Activated CD4-positive, alpha-beta T cell treated with anti-CD3 and anti-CD28 coated beads, Interleukin-2, amount 50 U/mL, for 48 hours (primary cell): ENCODE data around the gene LRRC8B.
A peak's percentile ranks its signal among the peaks of the same experiment; 100 is the strongest.
"Not testable (repeated sequence)": the region's sequence is repeated elsewhere in the genome, so short reads cannot be mapped to it uniquely, and the experiment has no call there.

Experiments used
- DNase-seq, 2 experiments: peaks; one replicate each; pipeline ENCODE4 v3.0.0-alpha.2; 2020

Gene LRRC8B

GRCh38 chr1:89609781-89610456 is 85.3 kb downstream of the LRRC8B start:
- DNase-seq, result peak; percentile 61 to 73

DNA sequence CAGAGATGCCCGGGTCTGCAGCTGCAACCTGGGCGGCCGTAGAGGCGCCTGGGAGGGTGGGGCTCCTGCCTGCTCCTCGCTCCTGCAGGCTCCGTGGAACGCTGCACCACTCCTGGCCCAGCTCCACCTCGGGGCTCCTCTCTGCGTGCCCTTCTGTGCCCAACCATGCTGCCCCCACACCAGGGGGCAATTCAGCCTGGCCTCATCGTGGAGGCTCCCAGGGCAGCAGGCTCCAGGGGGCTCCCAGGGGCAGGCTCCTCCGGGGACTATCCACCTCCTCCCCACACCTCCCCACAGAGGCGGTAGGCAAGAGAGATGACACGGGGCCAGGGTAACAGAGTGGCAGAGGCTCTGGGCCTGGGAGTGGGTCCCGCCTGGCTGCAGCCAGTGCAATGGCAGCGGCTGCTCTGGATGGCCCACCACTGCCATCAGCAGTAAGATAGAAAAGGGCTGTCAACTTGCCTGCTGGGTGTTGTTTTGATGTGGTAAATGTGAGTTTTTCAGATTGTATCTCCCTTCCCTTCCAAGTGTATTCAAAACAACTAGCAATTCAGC is 85.9 kb downstream of the LRRC8B start:
- peak in 1 of 2 experiments; percentile 42 for DNase-seq

DNA sequence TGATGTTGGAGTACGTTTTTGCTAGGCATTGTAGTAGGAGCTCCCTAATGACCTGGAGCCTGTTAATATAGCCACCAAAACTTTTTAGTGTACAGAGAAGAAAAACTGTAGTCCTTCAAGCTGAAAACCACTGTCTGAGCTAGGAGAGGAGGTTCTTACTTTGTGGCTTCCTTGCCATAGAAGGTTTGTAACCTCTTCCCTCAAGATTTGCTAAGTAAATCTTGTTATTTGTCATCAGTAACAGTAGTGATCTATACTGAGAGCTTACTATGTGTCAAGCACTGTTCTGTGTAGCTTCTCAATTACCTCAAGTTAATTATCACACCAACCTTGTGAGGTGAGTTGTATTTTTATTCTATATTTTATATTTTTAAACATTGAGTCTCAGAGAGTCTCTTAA is 87.1 kb downstream of the LRRC8B start:
- no peak for DNase-seq

GRCh38 chr1:89613928-89614327 is 89.3 kb downstream of the LRRC8B start:
- no peak for DNase-seq

GRCh38 chr1:89615676-89616598 is 91.3 kb downstream of the LRRC8B start:
- no peak for DNase-seq

- no peak for DNase-seq
These were observed 92.4 kb downstream of the LRRC8B start for GRCh38 chr1:89616844-89617627.

- no peak for DNase-seq
These were observed 96.0 kb downstream of the LRRC8B start for GRCh38 chr1:89620664-89621063.

- DNase-seq, result no peak
These were observed 98.3 kb downstream of the LRRC8B start for GRCh38 chr1:89622895-89623294.

DNA sequence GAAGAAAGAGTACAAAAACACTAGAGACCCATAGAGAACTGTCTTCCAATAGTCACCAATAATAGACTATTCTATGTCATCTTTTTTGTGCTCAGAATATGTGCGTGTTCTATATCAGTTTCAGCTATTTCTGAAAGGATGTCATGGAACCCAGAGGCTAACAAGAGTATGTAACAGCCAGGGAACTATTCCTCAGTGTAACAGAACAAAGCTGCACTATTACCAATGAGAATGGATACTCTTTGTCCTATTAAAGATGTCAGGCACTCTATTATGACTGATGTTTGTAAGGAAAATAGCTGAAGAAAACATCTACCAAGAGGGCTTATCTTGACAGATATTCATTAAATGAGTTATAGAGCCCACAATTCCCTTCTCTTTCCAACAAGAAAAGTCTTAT is 99.7 kb downstream of the LRRC8B start:
- DNase-seq, result no peak

- DNase-seq, result no peak
These were observed 100.2 kb downstream of the LRRC8B start for GRCh38 chr1:89624715-89625323.

- DNase-seq, result no peak
These were observed 103.0 kb downstream of the LRRC8B start for GRCh38 chr1:89627596-89627962.

- DNase-seq, result no peak
These were observed 104.5 kb downstream of the LRRC8B start for GRCh38 chr1:89629146-89629545.

- DNase-seq, result not testable (repeated sequence)
These were observed 105.0 kb downstream of the LRRC8B start for GRCh38 chr1:89629600-89629999.

- DNase-seq, result no peak
These were observed 105.4 kb downstream of the LRRC8B start for GRCh38 chr1:89630048-89630447.

GRCh38 chr1:89631816-89632656 is 107.4 kb downstream of the LRRC8B start:
- DNase-seq, result no peak

GRCh38 chr1:89632657-89633247 is 108.1 kb downstream of the LRRC8B start, which contains the start of gene LRRC8C:
LRRC8C (plus strand) TSS chr1:89633120; CDS start chr1:89686474, 53,354 bp downstream.
- peak; percentile 84 to 87 for DNase-seq

GRCh38 chr1:89633248-89633799 is 108.7 kb downstream of the LRRC8B start:
- peak; percentile 55 to 68 for DNase-seq

DNA sequence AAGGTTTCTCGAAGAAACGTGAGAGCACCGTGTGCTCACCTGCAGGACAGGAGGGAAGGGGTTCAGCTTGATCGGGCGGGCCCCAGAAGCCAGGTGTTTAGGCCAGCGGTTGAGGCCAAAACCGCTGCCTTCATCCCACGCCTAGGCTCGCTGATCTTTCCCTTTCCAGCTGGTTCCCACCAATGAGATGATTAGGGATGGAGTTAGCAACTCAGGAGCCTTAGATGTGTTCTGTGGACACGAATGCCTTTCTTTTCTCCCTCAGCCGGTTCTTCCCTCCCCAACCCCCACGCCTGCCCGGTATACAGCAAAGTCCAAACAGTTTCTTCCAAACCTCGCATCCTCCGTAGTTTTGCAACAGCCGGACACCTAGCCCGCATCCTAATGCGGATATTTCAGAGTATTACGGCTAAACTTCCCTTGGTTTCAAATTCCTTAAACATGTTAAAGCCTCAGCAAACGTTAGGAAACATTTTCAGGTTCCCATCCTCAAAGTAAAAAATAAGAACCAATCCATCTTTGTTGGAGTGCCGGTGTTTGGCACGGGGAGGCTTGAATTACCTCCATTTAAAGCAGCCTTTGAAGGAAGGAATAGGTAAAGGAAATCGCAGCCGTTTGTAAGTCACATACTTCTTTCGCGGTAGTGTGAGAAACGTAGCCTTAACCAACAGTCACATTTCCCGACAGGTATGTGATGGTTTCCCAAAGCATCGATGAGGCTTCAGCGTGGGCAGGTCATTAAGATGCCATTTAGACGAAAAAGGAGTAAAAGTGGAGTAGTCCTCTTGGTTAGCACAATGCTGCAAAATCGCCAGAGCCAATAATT is 109.4 kb downstream of the LRRC8B start:
- peak in 1 of 2 experiments; percentile 49 for DNase-seq
